ENCODE data around the gene ETF1.

The ETF1 gene

DNA sequence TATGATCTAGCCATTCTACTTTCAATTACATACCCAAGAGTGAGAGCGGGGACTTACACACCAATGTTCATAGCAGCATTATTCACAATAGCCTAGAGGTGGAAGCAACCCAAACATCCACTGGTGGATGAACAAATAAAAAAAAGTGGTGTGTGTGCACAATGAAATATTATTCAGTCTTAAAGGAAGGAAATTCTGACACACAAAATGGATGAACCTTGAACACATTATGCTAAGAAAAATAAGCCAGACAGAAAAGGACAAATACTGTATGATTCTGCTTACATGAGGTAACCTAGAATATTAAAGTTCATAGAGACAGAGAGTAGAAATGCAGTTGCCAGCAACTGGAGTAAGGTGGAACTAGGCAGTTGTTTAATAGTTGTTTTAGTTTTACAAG, 22.1 kb downstream of the ETF1 start:
- Histone ChIP-seq H3K79me2 (ENCODE audit: insufficient read depth, low read length) (peaks cover 64% of the 10 kb centered on the region), H4K20me1 (ENCODE audit: insufficient read depth, low read length, poor library complexity, severe bottlenecking) (peaks cover 32% of the 10 kb centered on the region), H3K36me3 (ENCODE audit: insufficient read depth, low read length) (peaks cover 33% of the 10 kb centered on the region)

DNA sequence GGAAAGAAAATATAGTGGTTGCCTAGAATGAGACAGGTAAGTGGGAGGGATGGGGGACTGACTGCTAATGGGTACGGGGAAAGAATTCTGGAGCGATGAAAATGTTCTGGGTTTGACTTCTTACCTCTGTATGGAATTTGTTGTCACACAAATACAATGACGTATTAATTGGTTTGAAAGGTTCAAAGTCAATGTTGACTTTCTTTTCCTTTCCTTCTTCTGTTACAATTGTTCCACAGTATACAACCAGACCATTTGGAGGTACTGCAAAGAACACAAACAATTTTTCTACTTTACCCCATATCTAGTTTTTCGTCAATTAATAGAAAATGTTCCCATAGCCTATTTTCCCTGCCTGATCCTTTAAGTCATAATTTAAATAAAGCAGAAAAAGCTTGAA, 25.6 kb downstream of the ETF1 start:
- Histone ChIP-seq H3K9me2 (replicated peaks; ENCODE audit: low read depth, low read length) (no peaks in the 10 kb centered on the region), H3K36me3 (ENCODE audit: insufficient read depth, low read length) (peaks cover 67% of the 10 kb centered on the region), H3K27me3 (ENCODE audit: insufficient read depth, low read length, poor library complexity, severe bottlenecking) (no peaks in the 10 kb centered on the region), H3K79me2 (ENCODE audit: insufficient read depth, low read length) (peaks cover 32% of the 10 kb centered on the region), H3K9me3 (ENCODE audit: insufficient read depth, low read depth, low read length) (no peaks in the 10 kb centered on the region), H3K4me3 (ENCODE audit: low read length, poor library complexity, severe bottlenecking) (no peak overlapping the region), H3K4me2 (ENCODE audit: low read depth, low read length, poor library complexity, severe bottlenecking) (no peak overlapping the region), H4K20me1 (ENCODE audit: insufficient read depth, low read length, poor library complexity, severe bottlenecking) (peaks cover 18% of the 10 kb centered on the region), H3K4me1 (ENCODE audit: insufficient read depth, low read length, poor library complexity, severe bottlenecking) (no peaks in the 10 kb centered on the region), H2AFZ (ENCODE audit: low read length) (no peak overlapping the region), H3K9ac (ENCODE audit: low read depth, low read length, poor library complexity, severe bottlenecking) (no peak overlapping the region), H3F3A (ENCODE audit: low read depth) (no peaks in the 10 kb centered on the region)
- TF ChIP-seq, protein P1, sequence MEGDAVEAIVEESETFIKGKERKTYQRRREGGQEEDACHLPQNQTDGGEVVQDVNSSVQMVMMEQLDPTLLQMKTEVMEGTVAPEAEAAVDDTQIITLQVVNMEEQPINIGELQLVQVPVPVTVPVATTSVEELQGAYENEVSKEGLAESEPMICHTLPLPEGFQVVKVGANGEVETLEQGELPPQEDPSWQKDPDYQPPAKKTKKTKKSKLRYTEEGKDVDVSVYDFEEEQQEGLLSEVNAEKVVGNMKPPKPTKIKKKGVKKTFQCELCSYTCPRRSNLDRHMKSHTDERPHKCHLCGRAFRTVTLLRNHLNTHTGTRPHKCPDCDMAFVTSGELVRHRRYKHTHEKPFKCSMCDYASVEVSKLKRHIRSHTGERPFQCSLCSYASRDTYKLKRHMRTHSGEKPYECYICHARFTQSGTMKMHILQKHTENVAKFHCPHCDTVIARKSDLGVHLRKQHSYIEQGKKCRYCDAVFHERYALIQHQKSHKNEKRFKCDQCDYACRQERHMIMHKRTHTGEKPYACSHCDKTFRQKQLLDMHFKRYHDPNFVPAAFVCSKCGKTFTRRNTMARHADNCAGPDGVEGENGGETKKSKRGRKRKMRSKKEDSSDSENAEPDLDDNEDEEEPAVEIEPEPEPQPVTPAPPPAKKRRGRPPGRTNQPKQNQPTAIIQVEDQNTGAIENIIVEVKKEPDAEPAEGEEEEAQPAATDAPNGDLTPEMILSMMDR (conservative IDR thresholded peaks at IDR 0.05; ENCODE audit: low read length) = no peak
- TF ChIP-seq EZH2phosphoT487 (IDR thresholded peaks at IDR 0.05; ENCODE audit: borderline replicate concordance) = no peak

More for the DNA sequence above, 22.1 kb downstream of the ETF1 start:
- H3K27me3 ChIP-seq (ENCODE audit: insufficient read depth, low read length, poor library complexity, severe bottlenecking) = no peaks in the 10 kb centered on the region
- H3K9ac ChIP-seq (ENCODE audit: low read depth, low read length, poor library complexity, severe bottlenecking) = no peak overlapping the region
- no peaks in the 10 kb centered on the region for H3K4me1 ChIP-seq (ENCODE audit: insufficient read depth, low read length, poor library complexity, severe bottlenecking)
- H3K4me2 ChIP-seq (ENCODE audit: low read depth, low read length, poor library complexity, severe bottlenecking) = no peak overlapping the region
- H3K9me3 ChIP-seq (ENCODE audit: insufficient read depth, low read depth, low read length) = no peaks in the 10 kb centered on the region
- no peaks in the 10 kb centered on the region for H3F3A ChIP-seq (ENCODE audit: low read depth)
- no peak overlapping the region for H2AFZ ChIP-seq (ENCODE audit: low read length)
- no peak for TF ChIP-seq EZH2phosphoT487 (IDR thresholded peaks at IDR 0.05; ENCODE audit: borderline replicate concordance)
- TF ChIP-seq, protein P1 (conservative IDR thresholded peaks at IDR 0.05; ENCODE audit: low read length) = no peak
- H3K4me3 ChIP-seq (ENCODE audit: low read length, poor library complexity, severe bottlenecking) = no peak overlapping the region
- H3K9me2 ChIP-seq (replicated peaks; ENCODE audit: low read depth, low read length) = no peaks in the 10 kb centered on the region

DNA sequence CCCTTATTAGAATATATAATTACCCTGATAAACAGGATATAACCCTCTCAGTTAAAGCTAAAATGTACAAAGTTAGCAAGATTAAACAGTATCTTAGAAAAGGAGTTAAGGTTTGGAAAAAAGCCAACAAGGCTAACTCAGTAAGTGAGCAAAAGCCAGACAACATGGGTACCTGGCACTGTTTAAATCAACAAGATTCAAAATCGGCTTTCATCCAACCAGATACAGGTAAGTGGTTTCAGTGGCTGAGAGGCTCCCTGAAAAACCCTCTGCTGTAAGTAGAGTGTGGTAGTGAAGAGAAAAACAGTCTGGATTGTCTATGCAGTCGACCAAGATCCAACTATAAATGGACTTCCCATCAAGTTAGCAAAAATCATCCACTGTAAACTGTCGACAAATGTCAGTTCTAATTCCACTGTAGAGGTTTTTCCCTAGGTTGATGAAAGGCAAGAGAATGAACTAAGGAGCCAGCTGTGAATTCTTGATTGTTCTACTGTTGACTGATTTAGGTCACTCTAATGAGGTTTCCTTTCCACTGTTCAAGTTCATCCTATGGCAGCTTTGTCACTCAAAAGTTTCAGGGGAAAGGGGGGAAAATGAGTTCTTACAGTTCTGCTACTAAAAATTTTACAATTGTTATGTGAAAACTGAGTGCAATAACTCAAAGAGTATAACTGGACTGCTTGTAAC, 27.3 kb downstream of the ETF1 start:
- Histone ChIP-seq H3K9me2 (replicated peaks; ENCODE audit: low read depth, low read length) (no peaks in the 10 kb centered on the region), H3K79me2 (ENCODE audit: insufficient read depth, low read length) (peaks cover 16% of the 10 kb centered on the region; the same call in 1 of the 2 replicates), H3K9me3 (ENCODE audit: insufficient read depth, low read depth, low read length) (no peaks in the 10 kb centered on the region), H3K9ac (ENCODE audit: low read depth, low read length, poor library complexity, severe bottlenecking) (no peak overlapping the region), H3K27me3 (ENCODE audit: insufficient read depth, low read length, poor library complexity, severe bottlenecking) (no peaks in the 10 kb centered on the region), H3K4me3 (ENCODE audit: low read length, poor library complexity, severe bottlenecking) (no peak overlapping the region), H2AFZ (ENCODE audit: low read length) (no peak overlapping the region), H3K4me1 (ENCODE audit: insufficient read depth, low read length, poor library complexity, severe bottlenecking) (no peaks in the 10 kb centered on the region), H3K4me2 (ENCODE audit: low read depth, low read length, poor library complexity, severe bottlenecking) (no peak overlapping the region), H3F3A (ENCODE audit: low read depth) (no peaks in the 10 kb centered on the region), H3K36me3 (ENCODE audit: insufficient read depth, low read length) (peaks cover 83% of the 10 kb centered on the region), H4K20me1 (ENCODE audit: insufficient read depth, low read length, poor library complexity, severe bottlenecking) (peaks cover 10% of the 10 kb centered on the region)
- TF ChIP-seq, protein P1 (conservative IDR thresholded peaks at IDR 0.05; ENCODE audit: low read length) = no peak
- TF ChIP-seq EZH2phosphoT487 (IDR thresholded peaks at IDR 0.05; ENCODE audit: borderline replicate concordance) = no peak
